HEK293 (cell line): Measurements from ENCODE around the gene CYP51A1.
A peak's percentile ranks its signal among the peaks of the same experiment; 100 is the strongest.

Source experiments
- CTCF ChIA-PET: fragments of 350-600 bp; formaldehyde crosslinking; extraction: SDS; loops from one replicate; lab custom pipeline; 2021; ENCODE audit warnings: antibody characterized with exemption; lab: Yijun Ruan, JAX
- POLR2A ChIA-PET: fragments of 300-600 bp; formaldehyde crosslinking; extraction: SDS; loops from one replicate; lab custom pipeline; 2020; ENCODE audit warnings: antibody characterized with exemption, inconsistent platforms; lab: Yijun Ruan, JAX
- H3K27ac ChIP-seq: fragments of 200-500 bp; sonication (Bioruptor generic); 2 replicates; pipeline ENCODE4 v1.5.1; 2014; ENCODE audit warnings: low read depth, low read length, control low read depth, inconsistent platforms; ENCODE audit errors: extremely low read depth
- H3K36me3 ChIP-seq, 2 experiments: fragments of 200-500 bp in 1 of 2; sonication (Bioruptor generic) in 1 of 2; 1 replicate in 1 of 2; 2 replicates in 1 of 2; pipeline ENCODE4 v1.5.1; 2014 to 2017; ENCODE audit warnings: inconsistent platforms in 2 of 2, low read length in 2 of 2; ENCODE audit not compliant: control insufficient read depth in 2 of 2, insufficient read depth in 1 of 2
- H3K4me1 ChIP-seq: fragments of 200-500 bp; sonication (Bioruptor generic); 2 replicates; pipeline ENCODE4 v1.5.1; 2014; ENCODE audit warnings: mild to moderate bottlenecking, low read length, inconsistent platforms; ENCODE audit not compliant: control insufficient read depth, insufficient read depth
- H3K4me3 ChIP-seq: 2 replicates; pipeline ENCODE4 v1.5.1; 2011; ENCODE audit warnings: low read depth, mild to moderate bottlenecking, control low read depth, low read length, moderate library complexity
- H3K9me3 ChIP-seq: fragments of 200-500 bp; sonication (Bioruptor generic); 2 replicates; pipeline ENCODE4 v1.5.1; 2014; ENCODE audit warnings: low read depth, low read length, inconsistent platforms; ENCODE audit not compliant: control insufficient read depth, insufficient read depth
- ELK4 ChIP-seq: IDR thresholded peaks from 2 replicates; pipeline ENCODE4 v1.6.1; 2011; ENCODE audit warnings: mild to moderate bottlenecking, low read depth, low read length, borderline replicate concordance
- IKZF3 ChIP-seq: fragments of 450-650 bp; IDR thresholded peaks from 2 replicates; pipeline ENCODE4 v1.5.0; 2018; ENCODE audit warnings: missing biosample characterization, mild to moderate bottlenecking, missing genetic modification characterization, moderate library complexity
- MEIS1 ChIP-seq: sonication (generic); formaldehyde crosslinking; IDR thresholded peaks from 2 replicates; pipeline ENCODE4 v1.8.1; 2022; ENCODE audit warnings: missing genetic modification reagents, mild to moderate bottlenecking, borderline replicate concordance
- PRDM1 ChIP-seq: fragments of 450-650 bp; formaldehyde crosslinking; IDR thresholded peaks from 2 replicates; pipeline ENCODE4; 2016; ENCODE audit warnings: missing biosample characterization, missing genetic modification characterization
- RBAK ChIP-seq: fragments of 450-650 bp; formaldehyde crosslinking; IDR thresholded peaks from 2 replicates; pipeline ENCODE4 v1.5.1; 2016; ENCODE audit warnings: missing biosample characterization, missing genetic modification characterization
- REST ChIP-seq: fragments of 450-650 bp; formaldehyde crosslinking; IDR thresholded peaks from 2 replicates; pipeline ENCODE4 v1.5.1; 2016; ENCODE audit warnings: missing biosample characterization, missing genetic modification characterization
- SCRT1 ChIP-seq: fragments of 450-650 bp; formaldehyde crosslinking; IDR thresholded peaks from 2 replicates; pipeline ENCODE4 v1.5.1; 2016; ENCODE audit warnings: missing biosample characterization, missing genetic modification characterization, borderline replicate concordance
- SP3 ChIP-seq: fragments of 450-650 bp; formaldehyde crosslinking; IDR thresholded peaks from 2 replicates; pipeline ENCODE4 v1.5.1; 2016; ENCODE audit warnings: missing biosample characterization, missing genetic modification characterization
- ZFP37 ChIP-seq: fragments of 450-650 bp; formaldehyde crosslinking; IDR thresholded peaks from 2 replicates; pipeline ENCODE4 v1.5.1; 2016; ENCODE audit warnings: missing biosample characterization, missing genetic modification characterization
- ZFP69B ChIP-seq: fragments of 450-650 bp; formaldehyde crosslinking; IDR thresholded peaks from 2 replicates; pipeline ENCODE4 v1.5.1; 2016; ENCODE audit warnings: missing biosample characterization, missing genetic modification characterization
- ZNF24 ChIP-seq: fragments of 450-650 bp; formaldehyde crosslinking; IDR thresholded peaks from 2 replicates; pipeline ENCODE4 v1.5.1; 2016; ENCODE audit warnings: missing biosample characterization, missing genetic modification characterization
- ZNF292 ChIP-seq: fragments of 450-650 bp; formaldehyde crosslinking; IDR thresholded peaks from 2 replicates; pipeline ENCODE4 v1.5.1; 2016; ENCODE audit warnings: low read depth, missing biosample characterization, missing genetic modification characterization, borderline replicate concordance
- ZNF302 ChIP-seq: fragments of 450-650 bp; formaldehyde crosslinking; IDR thresholded peaks from 2 replicates; pipeline ENCODE4 v1.5.1; 2016; ENCODE audit warnings: missing biosample characterization, missing genetic modification characterization, low read depth
- ZNF394 ChIP-seq: fragments of 450-650 bp; formaldehyde crosslinking; IDR thresholded peaks from 2 replicates; pipeline ENCODE4 v1.5.1; 2016; ENCODE audit warnings: missing biosample characterization, missing genetic modification characterization, mild to moderate bottlenecking, moderate library complexity, borderline replicate concordance
- ZNF433 ChIP-seq: fragments of 450-650 bp; formaldehyde crosslinking; IDR thresholded peaks from 2 replicates; pipeline ENCODE4 v1.5.1; 2016; ENCODE audit warnings: missing biosample characterization, missing genetic modification characterization, low read depth
- ZNF48 ChIP-seq: fragments of 450-650 bp; formaldehyde crosslinking; IDR thresholded peaks from 2 replicates; pipeline ENCODE4 v1.5.1; 2016; ENCODE audit warnings: missing biosample characterization, missing genetic modification characterization
- ZNF501 ChIP-seq: fragments of 450-650 bp; formaldehyde crosslinking; IDR thresholded peaks from 2 replicates; pipeline ENCODE4 v1.5.1; 2016; ENCODE audit warnings: missing biosample characterization, missing genetic modification characterization
- ZNF529 ChIP-seq: fragments of 450-650 bp; formaldehyde crosslinking; IDR thresholded peaks from 2 replicates; pipeline ENCODE4 v1.5.1; 2017; ENCODE audit warnings: missing genetic modification characterization, missing biosample characterization; ENCODE audit not compliant: insufficient replicate concordance
- ZNF560 ChIP-seq: fragments of 450-650 bp; formaldehyde crosslinking; IDR thresholded peaks from 2 replicates; pipeline ENCODE4 v1.5.1; 2017; ENCODE audit warnings: missing biosample characterization, missing genetic modification characterization, borderline replicate concordance
- ZNF585B ChIP-seq: fragments of 450-650 bp; formaldehyde crosslinking; IDR thresholded peaks from 2 replicates; pipeline ENCODE4 v1.5.1; 2016; ENCODE audit warnings: missing biosample characterization, missing genetic modification characterization
- ZNF596 ChIP-seq: fragments of 450-650 bp; IDR thresholded peaks from 2 replicates; pipeline ENCODE4 v1.5.0; 2018; ENCODE audit warnings: missing biosample characterization, mild to moderate bottlenecking, missing genetic modification characterization, moderate library complexity
- ZNF639 ChIP-seq: fragments of 450-650 bp; formaldehyde crosslinking; IDR thresholded peaks from 2 replicates; pipeline ENCODE4 v1.5.1; 2016; ENCODE audit warnings: missing biosample characterization, missing genetic modification characterization
- ZNF677 ChIP-seq: fragments of 450-650 bp; IDR thresholded peaks from 2 replicates; pipeline ENCODE4 v1.5.0; 2018; ENCODE audit warnings: missing biosample characterization, mild to moderate bottlenecking, missing genetic modification characterization, moderate library complexity
- ZNF76 ChIP-seq: fragments of 450-650 bp; formaldehyde crosslinking; IDR thresholded peaks from 2 replicates; pipeline ENCODE4; 2016; ENCODE audit warnings: low read depth, missing biosample characterization, missing genetic modification characterization, borderline replicate concordance
- TF ChIP-seq, protein P1 (sequence below): fragments of 450-650 bp; formaldehyde crosslinking; IDR thresholded peaks from 2 replicates; pipeline ENCODE4 v1.5.1; 2017; ENCODE audit warnings: missing biosample characterization, missing genetic modification characterization
- TF ChIP-seq, protein P2 (sequence below): fragments of 450-650 bp; formaldehyde crosslinking; IDR thresholded peaks from 2 replicates; pipeline ENCODE4 v1.5.1; 2016; ENCODE audit warnings: missing biosample characterization, missing genetic modification characterization
- TF ChIP-seq, protein P3 (sequence below): fragments of 450-650 bp; formaldehyde crosslinking; IDR thresholded peaks from 2 replicates; pipeline ENCODE4 v1.5.1; 2016; ENCODE audit warnings: missing biosample characterization, missing genetic modification characterization

The CYP51A1 gene

GRCh38 chr7:92134271-92135051 is at the start of gene CYP51A1:
TSS of gene CYP51A1 (minus strand) at chr7:92134477. CDS start at chr7:92134364, 113 bp downstream.
- Histone ChIP-seq H3K9me3 (no peaks in the 10 kb centered on the region), H3K4me1 (peaks cover 3% of the 10 kb centered on the region; the same call in 1 of the 2 replicates), H3K27ac (peak within 1 kb of the TSS; percentile 86), H3K4me3 (peak within 1 kb of the TSS; percentile 95), H3K36me3 (peaks cover 17% of the 10 kb centered on the region in 2 experiments)
- CTCF ChIA-PET, result interaction anchor here (0.5 to 1.3 kb wide), 5 partner anchors 10 to 1970 kb away, joined by 3 to 4 read pairs (median 3); partner anchors contain the start of gene MTERF1
- POLR2A ChIA-PET, result interaction anchor here (0.8 to 1.8 kb wide), 7 partner anchors 9 to 313 kb away, joined by 3 to 9 read pairs (median 5); partner anchors contain the start of genes ANKIB1, GATAD1, KRIT1 and LRRD1
- no peak for TF ChIP-seq ZNF433
- peak; percentile 78 for TF ChIP-seq ZNF394 (tag by site-specific recombination)
- TF ChIP-seq ZNF677 (tag by site-specific recombination), result no peak
- no peak for TF ChIP-seq ZNF585B (tag by site-specific recombination)
- TF ChIP-seq ZNF501, result peak; percentile 99
- no peak for TF ChIP-seq ZNF302
- TF ChIP-seq, protein P1, sequence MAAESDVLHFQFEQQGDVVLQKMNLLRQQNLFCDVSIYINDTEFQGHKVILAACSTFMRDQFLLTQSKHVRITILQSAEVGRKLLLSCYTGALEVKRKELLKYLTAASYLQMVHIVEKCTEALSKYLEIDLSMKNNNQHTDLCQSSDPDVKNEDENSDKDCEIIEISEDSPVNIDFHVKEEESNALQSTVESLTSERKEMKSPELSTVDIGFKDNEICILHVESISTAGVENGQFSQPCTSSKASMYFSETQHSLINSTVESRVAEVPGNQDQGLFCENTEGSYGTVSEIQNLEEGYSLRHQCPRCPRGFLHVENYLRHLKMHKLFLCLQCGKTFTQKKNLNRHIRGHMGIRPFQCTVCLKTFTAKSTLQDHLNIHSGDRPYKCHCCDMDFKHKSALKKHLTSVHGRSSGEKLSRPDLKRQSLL (tag by site-specific recombination), result no peak
- TF ChIP-seq ZNF292 (tag by site-specific recombination), result no peak
- no peak for TF ChIP-seq MEIS1
- TF ChIP-seq ZNF639, result no peak; the same call in 1 of the 2 replicates
- peak; percentile 54; the same call in 1 of the 2 replicates for TF ChIP-seq SCRT1
- no peak for TF ChIP-seq ZNF529 (tag by site-specific recombination)
- TF ChIP-seq ZNF24 (tag by site-specific recombination), result peak; percentile 74
- no peak for TF ChIP-seq ELK4
- no peak for TF ChIP-seq ZNF560 (tag by site-specific recombination)
- TF ChIP-seq SP3 (tag by site-specific recombination), result peak; percentile 96
- peak; percentile 96 for TF ChIP-seq ZFP37
- no peak for TF ChIP-seq ZNF596 (tag by site-specific recombination)
- no peak for TF ChIP-seq IKZF3 (tag by site-specific recombination)
- TF ChIP-seq, protein P2, sequence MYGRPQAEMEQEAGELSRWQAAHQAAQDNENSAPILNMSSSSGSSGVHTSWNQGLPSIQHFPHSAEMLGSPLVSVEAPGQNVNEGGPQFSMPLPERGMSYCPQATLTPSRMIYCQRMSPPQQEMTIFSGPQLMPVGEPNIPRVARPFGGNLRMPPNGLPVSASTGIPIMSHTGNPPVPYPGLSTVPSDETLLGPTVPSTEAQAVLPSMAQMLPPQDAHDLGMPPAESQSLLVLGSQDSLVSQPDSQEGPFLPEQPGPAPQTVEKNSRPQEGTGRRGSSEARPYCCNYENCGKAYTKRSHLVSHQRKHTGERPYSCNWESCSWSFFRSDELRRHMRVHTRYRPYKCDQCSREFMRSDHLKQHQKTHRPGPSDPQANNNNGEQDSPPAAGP (tag by site-specific recombination), result peak; percentile 92
- TF ChIP-seq, protein P3, sequence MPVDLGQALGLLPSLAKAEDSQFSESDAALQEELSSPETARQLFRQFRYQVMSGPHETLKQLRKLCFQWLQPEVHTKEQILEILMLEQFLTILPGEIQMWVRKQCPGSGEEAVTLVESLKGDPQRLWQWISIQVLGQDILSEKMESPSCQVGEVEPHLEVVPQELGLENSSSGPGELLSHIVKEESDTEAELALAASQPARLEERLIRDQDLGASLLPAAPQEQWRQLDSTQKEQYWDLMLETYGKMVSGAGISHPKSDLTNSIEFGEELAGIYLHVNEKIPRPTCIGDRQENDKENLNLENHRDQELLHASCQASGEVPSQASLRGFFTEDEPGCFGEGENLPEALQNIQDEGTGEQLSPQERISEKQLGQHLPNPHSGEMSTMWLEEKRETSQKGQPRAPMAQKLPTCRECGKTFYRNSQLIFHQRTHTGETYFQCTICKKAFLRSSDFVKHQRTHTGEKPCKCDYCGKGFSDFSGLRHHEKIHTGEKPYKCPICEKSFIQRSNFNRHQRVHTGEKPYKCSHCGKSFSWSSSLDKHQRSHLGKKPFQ, result no peak
- TF ChIP-seq REST (tag by site-specific recombination), result 0 out of 2 replicates have a peak, but pooled peaks have one; percentile 23
- no peak for TF ChIP-seq RBAK (tag by site-specific recombination)
- TF ChIP-seq ZNF48, result no peak
- TF ChIP-seq ZFP69B, result peak; percentile 64; the same call in 1 of the 2 replicates
- peak; percentile 37; the same call in 1 of the 2 replicates for TF ChIP-seq ZNF76
- no peak for TF ChIP-seq PRDM1 (tag by site-specific recombination)
